ENCODE data around the gene CCDC146. TPM values are rescaled to one million over a fixed set of nuclear protein-coding genes. Genes with fewer than 3 reads are reported as not detected.

The CCDC146 gene
- total and polyA plus RNA-seq, 10 of the 15 experiments (the other 5 are each of a cell fraction or from before 2014, with no cell fraction given), result 0.28 to 5.3 (median 1.3) TPM

GRCh38 chr7:77246026-77246640, 123.7 kb downstream of the CCDC146 start (continued):
- TF ChIP-seq E4F1 (IDR thresholded peaks at IDR 0.05; ENCODE audit: borderline replicate concordance, partially characterized antibody), result no peak

- Histone ChIP-seq H3K4me2 (ENCODE audit: control insufficient read depth, insufficient read depth) (no peak overlapping the region), H3K36me3 (ENCODE audit: control insufficient read depth in 2 of 2, insufficient read depth in 2 of 2, low read length in 1 of 2) (no peaks in the 10 kb centered on the region), H3K4me1 (ENCODE audit: control insufficient read depth, insufficient read depth, low read length) (no peaks in the 10 kb centered on the region), H3K9ac (ENCODE audit: control insufficient read depth, insufficient read depth, low read length) (no peak overlapping the region), H3K27ac (ENCODE audit: control insufficient read depth, insufficient read depth) (no peak overlapping the region), H3K4me3 (no peak overlapping the region), H3K79me2 (ENCODE audit: control insufficient read depth, insufficient read depth, low read length) (no peaks in the 10 kb centered on the region), H2AFZ (ENCODE audit: control insufficient read depth, low read depth, low read length) (no peak overlapping the region; the same call in 1 of the 2 replicates), H3K27me3 (replicated peaks in 1 of 2; ENCODE audit: control insufficient read depth in 2 of 2, insufficient read depth in 2 of 2, low read length in 1 of 2) (no peaks in the 10 kb centered on the region), H4K20me1 (ENCODE audit: control insufficient read depth, insufficient read depth) (no peaks in the 10 kb centered on the region), H3K9me3 (replicated peaks; ENCODE audit: control insufficient read depth, insufficient read depth, low read length) (no peaks in the 10 kb centered on the region)
- in situ Hi-C loops (cut with MboI), result loop anchor here (5.0 kb wide), 2 partner anchors 85 to 120 kb away; no protein-coding TSS in a partner anchor
- no TSS peak for BruUV-seq (replicated peaks)
- WGBS (ENCODE audit: insufficient coverage, insufficient replicate concordance, low lambda C conversion rate, missing lambda C conversion rate), result 30% methylated on average over 3 of the region's 3 CpGs
- peak; percentile 76 for FAIRE-seq
- POLR2A ChIA-PET, result interaction anchor here (0.5 to 2.0 kb wide), 7 partner anchors 19 to 497 kb away, joined by 4 to 9 read pairs (median 6); no protein-coding TSS in a partner anchor
- peak; percentile 76 for DNase-seq (ENCODE audit: low read depth, low spot score)
- peak; percentile 99 for ATAC-seq
- SMC1A ChIA-PET (ENCODE audit: uncharacterized antibody, unreplicated experiment), result interaction anchor here (0.5 to 6.5 kb wide), 42 partner anchors 8 to 473 kb away, joined by 3 to 124 read pairs (median 5); partner anchors contain the start of genes CCDC146 and FGL2
- RAD21 ChIA-PET (ENCODE audit: unreplicated experiment), result interaction anchor here (0.5 to 6.3 kb wide), 30 partner anchors 9 to 296 kb away, joined by 3 to 87 read pairs (median 5); partner anchors contain the start of genes CCDC146 and FGL2
- intact Hi-C loops (cut with micrococcal nuclease; ENCODE audit: unreplicated experiment), result loop anchor here (1.0 to 2.0 kb wide), 3 partner anchors 49 to 125 kb away; partner anchors contain the start of genes CCDC146 and FGL2
- CTCF ChIA-PET, result interaction anchor here (0.6 to 7.1 kb wide), 38 partner anchors 8 to 610 kb away, joined by 3 to 88 read pairs (median 6); partner anchors contain the start of genes CCDC146 and FGL2
- TF ChIP-seq RELB (IDR thresholded peaks at IDR 0.05; ENCODE audit: low read depth), result 0 out of 2 replicates have a peak, but pooled peaks have one; percentile 42
- no peak for TF ChIP-seq ZBTB11 (CRISPR knock-in tag; IDR thresholded peaks at IDR 0.05)
- TF ChIP-seq RB1 (IDR thresholded peaks at IDR 0.05; ENCODE audit: borderline replicate concordance), result peak; percentile 51; the same call in 1 of the 2 replicates
- 0 out of 2 replicates have a peak, but pooled peaks have one; percentile 19 for TF ChIP-seq PKNOX1 (IDR thresholded peaks at IDR 0.05)
- TF ChIP-seq CTCF (IDR thresholded peaks at IDR 0.05 in 2 of 3, conservative IDR thresholded peaks at IDR 0.05 in 1 of 3; ENCODE audit: control insufficient read depth in 2 of 3, extremely low read depth in 1 of 3, insufficient read depth in 1 of 3, low read depth in 3 of 3, low read length in 3 of 3), result peak; percentile 77 to 86 (median 81)
Observed at GRCh38 chr7:77247206-77247850, 124.9 kb downstream of the CCDC146 start.

Measured in GM12878 (cell line).